OCI-LY1 (cell line): ENCODE results near the gene SLC6A16.

Experiments used
- H2AFZ ChIP-seq: fragments of 200-600 bp; sonication (generic), shearing (Covaris generic); 2 replicates; pipeline ENCODE4 v1.6.0; 2014; ENCODE audit warnings: antibody characterized with exemption, mild to moderate bottlenecking, low read length
- H3F3A ChIP-seq: fragments of 200-600 bp; sonication (generic), shearing (Covaris generic); 2 replicates; pipeline ENCODE4 v1.6.0; 2014; ENCODE audit warnings: mild to moderate bottlenecking, antibody characterized with exemption, low read length, moderate library complexity; ENCODE audit not compliant: insufficient read depth
- H3K27ac ChIP-seq: fragments of 200-600 bp; sonication (generic); 2 replicates; pipeline ENCODE4 v1.5.1; 2014; ENCODE audit warnings: low read length, mixed run types, mild to moderate bottlenecking, low read depth; ENCODE audit not compliant: poor library complexity, severe bottlenecking
- H3K27me3 ChIP-seq: fragments of 200-600 bp; sonication (generic); 2 replicates; pipeline ENCODE4 v1.6.0; 2014; ENCODE audit warnings: antibody characterized with exemption, mild to moderate bottlenecking, low read length, moderate library complexity; ENCODE audit not compliant: insufficient read depth
- H3K36me3 ChIP-seq: fragments of 200-600 bp; sonication (generic); 2 replicates; pipeline ENCODE4 v1.6.1; 2014; ENCODE audit warnings: mild to moderate bottlenecking, antibody characterized with exemption, low read length, moderate library complexity, mixed read lengths; ENCODE audit not compliant: insufficient read depth
- H3K4me1 ChIP-seq: fragments of 200-600 bp; sonication (generic); 2 replicates; pipeline ENCODE4 v1.5.1; 2014; ENCODE audit warnings: mild to moderate bottlenecking, low read length, moderate library complexity; ENCODE audit not compliant: insufficient read depth, severe bottlenecking
- H3K4me2 ChIP-seq: fragments of 200-600 bp; sonication (generic), shearing (Covaris generic); 2 replicates; pipeline ENCODE4 v1.6.1; 2014; ENCODE audit warnings: low read length
- H3K4me3 ChIP-seq: fragments of 200-600 bp; sonication (generic); 2 replicates; pipeline ENCODE4 v1.5.1; 2014; ENCODE audit warnings: low read length, low read depth, mild to moderate bottlenecking, mixed read lengths; ENCODE audit not compliant: poor library complexity, severe bottlenecking
- H3K79me2 ChIP-seq: fragments of 200-600 bp; shearing (Covaris generic); 2 replicates; pipeline ENCODE4 v1.6.1; 2016; ENCODE audit warnings: mixed run types, low read length, mixed read lengths; ENCODE audit not compliant: insufficient read depth
- H3K9ac ChIP-seq: fragments of 200-600 bp; sonication (generic), shearing (Covaris generic); 2 replicates; pipeline ENCODE4 v1.6.1; 2014; ENCODE audit warnings: mild to moderate bottlenecking, low read length, mixed read lengths
- H3K9me2 ChIP-seq: fragments of 200-600 bp; sonication (generic), shearing (Covaris generic); 2 replicates; pipeline ENCODE4 v1.6.1; 2014; ENCODE audit warnings: low read depth, mild to moderate bottlenecking, low read length, mixed read lengths
- H3K9me3 ChIP-seq: fragments of 200-600 bp; shearing (Covaris generic); 2 replicates; pipeline ENCODE4 v1.6.1; 2014; ENCODE audit warnings: low read length, mixed read lengths
- H4K20me1 ChIP-seq: fragments of 200-600 bp; sonication (generic), shearing (Covaris generic); 2 replicates; pipeline ENCODE4 v1.6.0; 2016; ENCODE audit warnings: mild to moderate bottlenecking, low read length; ENCODE audit not compliant: insufficient read depth
- CTCF ChIP-seq: fragments of 200-600 bp; sonication (generic), shearing (Covaris generic); IDR thresholded peaks from 2 replicates; pipeline ENCODE4 v1.5.1; 2017; ENCODE audit warnings: mild to moderate bottlenecking, antibody characterized with exemption, low read length, moderate library complexity, mixed read lengths
- EZH2 ChIP-seq: fragments of 200-600 bp; sonication (generic), shearing (Covaris generic); IDR thresholded peaks from 2 replicates; pipeline ENCODE4 v1.8.0; 2017; ENCODE audit warnings: borderline replicate concordance, mixed run types, mild to moderate bottlenecking, antibody characterized with exemption, low read length, moderate library complexity, mixed read lengths

SLC6A16 gene

GRCh38 chr19:49243726-49244125 lies 81.3 kb downstream of the SLC6A16 start:
- no peak overlapping the region for H3K9ac ChIP-seq
- H3F3A ChIP-seq: no peaks in the 10 kb centered on the region
- no peaks in the 10 kb centered on the region for H3K9me2 ChIP-seq
- H3K79me2 ChIP-seq: no peaks in the 10 kb centered on the region
- H4K20me1 ChIP-seq: no peaks in the 10 kb centered on the region
- H3K27me3 ChIP-seq: 0 out of 2 replicates have a peak, but pooled peaks cover 5% of the 10 kb centered on the region
- no peak overlapping the region for H3K4me2 ChIP-seq
- no peaks in the 10 kb centered on the region for H3K4me1 ChIP-seq
- no peaks in the 10 kb centered on the region for H3K36me3 ChIP-seq
- H3K27ac ChIP-seq: no peak overlapping the region
- H3K9me3 ChIP-seq: no peaks in the 10 kb centered on the region
- H2AFZ ChIP-seq: no peak overlapping the region
- TF ChIP-seq EZH2: no peak
- no peak overlapping the region for H3K4me3 ChIP-seq

GRCh38 chr19:49243129-49243528 lies 81.9 kb downstream of the SLC6A16 start:
- no peaks in the 10 kb centered on the region for H4K20me1 ChIP-seq
- no peak overlapping the region for H3K27ac ChIP-seq
- 0 out of 2 replicates have a peak, but pooled peaks cover 5% of the 10 kb centered on the region for H3K27me3 ChIP-seq
- H3K4me1 ChIP-seq: no peaks in the 10 kb centered on the region
- no peaks in the 10 kb centered on the region for H3K9me3 ChIP-seq
- no peaks in the 10 kb centered on the region for H3K79me2 ChIP-seq
- no peak overlapping the region for H3K9ac ChIP-seq
- no peak overlapping the region for H3K4me3 ChIP-seq
- H2AFZ ChIP-seq: no peak overlapping the region
- H3F3A ChIP-seq: no peaks in the 10 kb centered on the region
- H3K4me2 ChIP-seq: no peak overlapping the region
- H3K36me3 ChIP-seq: no peaks in the 10 kb centered on the region
- H3K9me2 ChIP-seq: no peaks in the 10 kb centered on the region
- TF ChIP-seq EZH2 (no peak), CTCF (no peak)

- no peak overlapping the region for H3K27ac ChIP-seq
- no peak for TF ChIP-seq CTCF
- TF ChIP-seq EZH2: no peak
- H3K4me1 ChIP-seq: no peaks in the 10 kb centered on the region
- H3K9me2 ChIP-seq: no peaks in the 10 kb centered on the region
- H3K9ac ChIP-seq: no peak overlapping the region
- no peak overlapping the region for H2AFZ ChIP-seq
- 0 out of 2 replicates have a peak, but pooled peaks cover 5% of the 10 kb centered on the region for H3K27me3 ChIP-seq
- H3F3A ChIP-seq: no peaks in the 10 kb centered on the region
- H4K20me1 ChIP-seq: no peaks in the 10 kb centered on the region
- no peaks in the 10 kb centered on the region for H3K9me3 ChIP-seq
- no peaks in the 10 kb centered on the region for H3K36me3 ChIP-seq
- H3K4me3 ChIP-seq: no peak overlapping the region
- H3K79me2 ChIP-seq: no peaks in the 10 kb centered on the region
- no peak overlapping the region for H3K4me2 ChIP-seq
Measured at GRCh38 chr19:49241769-49242168, 83.2 kb downstream of the SLC6A16 start.
